HG03460 (cell line): ENCODE data around the gene TMEM236.
"Not testable (repeated sequence)": the region's sequence is repeated elsewhere in the genome, so short reads cannot be mapped to it uniquely, and the experiment has no call there.

Experiments used
- ATAC-seq: cut with Tn5 transposase; IDR thresholded peaks from one replicate; pipeline ENCODE4 v1.9.1; 2021; ENCODE audit not compliant: unreplicated experiment

TMEM236 gene

GRCh38 chr10:17751781-17752445, at the start of gene TMEM236:
Gene TMEM236, plus strand, starts transcription at chr10:17752201. Its CDS starts 95 bp downstream, at chr10:17752296.
- no peak for ATAC-seq

- ATAC-seq: no peak
These were observed 48.3 kb upstream of the TMEM236 start for GRCh38 chr10:17703706-17704105.

- no peak for ATAC-seq
These were observed 43.2 kb upstream of the TMEM236 start for GRCh38 chr10:17708821-17709220.

GRCh38 chr10:17709492-17709891, 42.5 kb upstream of the TMEM236 start:
- no peak for ATAC-seq

GRCh38 chr10:17710181-17710580, 41.8 kb upstream of the TMEM236 start:
- no peak for ATAC-seq

GRCh38 chr10:17712053-17712452, 39.9 kb upstream of the TMEM236 start:
- no peak for ATAC-seq

- no peak for ATAC-seq
These were observed 39.1 kb upstream of the TMEM236 start for GRCh38 chr10:17712717-17713471.

- no peak for ATAC-seq
These were observed 38.2 kb upstream of the TMEM236 start for GRCh38 chr10:17713758-17714157.

- no peak for ATAC-seq
These were observed 35.8 kb upstream of the TMEM236 start for GRCh38 chr10:17716161-17716560.

GRCh38 chr10:17722317-17723014, 29.5 kb upstream of the TMEM236 start:
- ATAC-seq: not testable (repeated sequence)

- no peak for ATAC-seq
These were observed 26.3 kb upstream of the TMEM236 start for GRCh38 chr10:17725703-17726102.

GRCh38 chr10:17729630-17730029, 22.4 kb upstream of the TMEM236 start:
- ATAC-seq: no peak

- ATAC-seq: no peak
These were observed 21.3 kb upstream of the TMEM236 start for GRCh38 chr10:17730667-17731066.

GRCh38 chr10:17731331-17732020, 20.5 kb upstream of the TMEM236 start:
- ATAC-seq: no peak

- ATAC-seq: no peak
These were observed 18.4 kb upstream of the TMEM236 start for GRCh38 chr10:17733620-17734019.

- no peak for ATAC-seq
These were observed 17.4 kb upstream of the TMEM236 start for GRCh38 chr10:17734432-17735080.

- no peak for ATAC-seq
These were observed 16.6 kb upstream of the TMEM236 start for GRCh38 chr10:17735166-17735941.

GRCh38 chr10:17736223-17736622, 15.8 kb upstream of the TMEM236 start:
- no peak for ATAC-seq

- ATAC-seq: no peak
These were observed 14.7 kb upstream of the TMEM236 start for GRCh38 chr10:17737027-17737965.
